ENCODE measurements around the gene ACTRT2.

The ACTRT2 gene

GRCh38 chr1:3018576-3018975 is 2.7 kb upstream of the ACTRT2 start:
- DNase-seq (ENCODE audit: low read depth in 2 of 2), result no peak

- no peak for DNase-seq (ENCODE audit: low read depth in 2 of 2)
Observed at GRCh38 chr1:3019007-3019515, 2.2 kb upstream of the ACTRT2 start.

- no peak for DNase-seq (ENCODE audit: low read depth in 2 of 2)
Observed at GRCh38 chr1:3019516-3020051, 1.7 kb upstream of the ACTRT2 start.

GRCh38 chr1:3020263-3020909 is 881 bp upstream of the ACTRT2 start:
- DNase-seq (ENCODE audit: low read depth in 2 of 2), result no peak

GRCh38 chr1:3021801-3022401 is 634 bp downstream of the ACTRT2 start:
- no peak for DNase-seq (ENCODE audit: low read depth in 2 of 2)

GRCh38 chr1:3022511-3022973 is 1.3 kb downstream of the ACTRT2 start:
- no peak for DNase-seq (ENCODE audit: low read depth in 2 of 2)

GRCh38 chr1:3022976-3023375 is 1.7 kb downstream of the ACTRT2 start:
- DNase-seq (ENCODE audit: low read depth in 2 of 2), result no peak

- DNase-seq (ENCODE audit: low read depth in 2 of 2), result no peak
Observed at GRCh38 chr1:3024019-3024418, 2.8 kb downstream of the ACTRT2 start.

- no peak for DNase-seq (ENCODE audit: low read depth in 2 of 2)
Observed at GRCh38 chr1:3024588-3024987, 3.3 kb downstream of the ACTRT2 start.

- DNase-seq (ENCODE audit: low read depth in 2 of 2), result no peak
Observed at GRCh38 chr1:3026124-3026523, 4.9 kb downstream of the ACTRT2 start.

- DNase-seq (ENCODE audit: low read depth in 2 of 2), result no peak
Observed at GRCh38 chr1:3026581-3027391, 5.5 kb downstream of the ACTRT2 start.

- DNase-seq (ENCODE audit: low read depth in 2 of 2), result no peak
Observed at GRCh38 chr1:3027611-3028371, 6.5 kb downstream of the ACTRT2 start.

- no peak for DNase-seq (ENCODE audit: low read depth in 2 of 2)
Observed at GRCh38 chr1:3028531-3029282, 7.4 kb downstream of the ACTRT2 start.

- DNase-seq (ENCODE audit: low read depth in 2 of 2), result no peak
Observed at GRCh38 chr1:3029481-3029961, 8.3 kb downstream of the ACTRT2 start.

- no peak for DNase-seq (ENCODE audit: low read depth in 2 of 2)
Observed at GRCh38 chr1:3029991-3030662, 8.9 kb downstream of the ACTRT2 start.

- no peak for DNase-seq (ENCODE audit: low read depth in 2 of 2)
Observed at GRCh38 chr1:3030663-3031381, 9.6 kb downstream of the ACTRT2 start.

- no peak for DNase-seq (ENCODE audit: low read depth in 2 of 2)
Observed at GRCh38 chr1:3031401-3032221, 10.3 kb downstream of the ACTRT2 start.

GRCh38 chr1:3032371-3033039 is 11.2 kb downstream of the ACTRT2 start:
- DNase-seq (ENCODE audit: low read depth in 2 of 2), result no peak

All from stimulated activated CD4-positive, alpha-beta T cell treated with anti-CD3 and anti-CD28 coated beads, Interleukin-4, amount 100 ng/mL, for 48 hours (primary cell).